ENCODE data around the gene FBXO34. TPM values are rescaled to one million over a fixed set of nuclear protein-coding genes. Genes with fewer than 3 reads are reported as not detected.
"Not testable (repeated sequence)": the region's sequence is repeated elsewhere in the genome, so short reads cannot be mapped to it uniquely, and the experiment has no call there.

The FBXO34 gene
- total RNA-seq, 1 donor from 2014 or later = 15.1 TPM

- DNase-seq (ENCODE audit: extremely low read depth, low read depth, low spot score) = no peak
Observed at GRCh38 chr14:55341781-55342180, 70.6 kb downstream of the FBXO34 start.

GRCh38 chr14:55344582-55345163, 73.5 kb downstream of the FBXO34 start:
- not testable (repeated sequence) for DNase-seq (ENCODE audit: extremely low read depth, low read depth, low spot score)

DNA sequence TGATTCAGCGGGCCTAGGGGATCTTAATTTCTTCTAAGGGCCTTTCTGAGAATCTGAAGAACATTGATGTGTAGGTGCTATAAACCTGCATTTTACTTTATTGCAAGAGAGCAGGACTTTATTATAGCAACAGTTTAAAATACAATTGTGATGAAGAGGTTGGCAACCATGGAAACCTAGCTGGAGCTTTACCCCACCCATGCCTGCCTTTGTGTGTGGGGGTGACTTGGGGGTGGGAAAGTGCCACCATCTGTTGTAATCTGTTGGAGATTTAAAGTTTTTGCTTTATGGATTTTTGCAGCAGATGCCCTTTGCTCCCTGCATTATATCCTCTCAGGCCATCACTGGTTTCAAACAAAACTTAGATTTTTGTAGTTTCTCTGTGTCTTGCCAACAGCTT, 75.8 kb downstream of the FBXO34 start:
- DNase-seq (ENCODE audit: extremely low read depth, low read depth, low spot score) = no peak

DNA sequence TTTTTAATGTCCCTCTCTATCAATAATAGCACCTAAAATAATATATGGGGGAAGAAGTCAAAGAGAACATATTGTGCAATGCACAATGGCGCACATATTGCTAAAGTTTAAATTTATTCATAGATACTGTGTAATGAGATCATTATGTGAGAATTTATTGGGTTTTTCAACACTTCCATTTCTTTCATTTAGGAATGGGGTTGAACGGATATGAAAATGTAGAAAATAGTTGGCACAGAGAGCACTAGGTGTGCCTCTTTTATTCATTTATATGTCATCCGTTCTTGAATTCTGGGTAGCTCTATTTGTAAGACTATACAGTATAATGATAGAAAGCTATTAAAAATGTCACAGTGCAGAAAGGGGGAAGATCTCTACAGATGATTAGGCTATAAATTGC, 76.5 kb downstream of the FBXO34 start:
- DNase-seq (ENCODE audit: extremely low read depth, low read depth, low spot score) = no peak

DNA sequence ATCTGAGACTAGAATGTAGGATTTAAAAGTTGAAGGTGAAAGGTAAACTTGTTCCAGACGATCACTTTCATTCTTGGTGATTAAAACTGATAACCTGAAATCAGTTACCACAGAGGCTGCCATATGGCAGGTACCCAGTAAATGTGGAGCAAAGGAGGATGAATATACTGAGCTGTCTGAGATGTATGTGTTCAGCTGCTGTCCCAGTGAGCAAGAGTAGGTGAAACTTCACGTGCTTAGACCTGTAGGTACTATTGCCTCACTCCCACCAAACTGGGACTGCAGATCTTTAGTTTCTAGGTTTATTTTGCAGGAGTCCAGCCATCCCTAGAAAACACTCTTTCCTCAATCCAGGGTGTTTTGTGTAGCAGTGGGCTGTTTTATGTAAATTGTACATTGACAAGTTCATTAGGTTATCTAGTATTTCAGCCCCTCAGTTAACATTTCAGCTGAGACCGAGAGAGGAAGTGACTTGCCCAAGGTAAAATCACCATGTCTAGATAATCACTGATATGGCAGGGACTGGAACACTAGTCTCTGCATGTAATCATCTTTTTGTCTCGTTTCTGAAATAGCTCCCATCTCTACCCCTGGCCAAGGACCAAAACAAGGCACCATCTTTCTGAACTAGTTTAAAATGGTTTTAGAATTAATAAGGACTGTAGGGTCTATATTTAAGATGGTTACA, 77.7 kb downstream of the FBXO34 start:
- DNase-seq (ENCODE audit: extremely low read depth, low read depth, low spot score) = no peak

DNA sequence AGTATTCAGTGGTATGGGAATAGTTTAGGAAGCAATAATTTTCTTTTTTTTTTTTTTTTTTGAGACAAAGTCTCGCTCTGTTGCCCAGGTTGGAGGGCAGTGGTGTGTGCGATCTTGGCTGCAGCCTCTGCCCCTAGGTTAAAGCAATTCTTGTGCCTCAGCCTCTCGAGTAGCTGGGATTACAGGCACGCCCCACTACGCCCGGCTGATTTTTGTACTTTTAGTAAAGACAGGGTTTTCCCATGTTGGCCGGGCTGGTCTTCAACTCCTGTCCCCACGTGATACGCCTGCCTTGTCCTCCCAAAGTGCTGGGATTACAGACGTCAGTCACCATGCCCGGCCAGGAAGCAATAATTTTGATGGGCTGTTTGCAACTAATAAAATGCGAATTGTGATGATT, 78.3 kb downstream of the FBXO34 start:
- DNase-seq (ENCODE audit: extremely low read depth, low read depth, low spot score) = no peak

DNA sequence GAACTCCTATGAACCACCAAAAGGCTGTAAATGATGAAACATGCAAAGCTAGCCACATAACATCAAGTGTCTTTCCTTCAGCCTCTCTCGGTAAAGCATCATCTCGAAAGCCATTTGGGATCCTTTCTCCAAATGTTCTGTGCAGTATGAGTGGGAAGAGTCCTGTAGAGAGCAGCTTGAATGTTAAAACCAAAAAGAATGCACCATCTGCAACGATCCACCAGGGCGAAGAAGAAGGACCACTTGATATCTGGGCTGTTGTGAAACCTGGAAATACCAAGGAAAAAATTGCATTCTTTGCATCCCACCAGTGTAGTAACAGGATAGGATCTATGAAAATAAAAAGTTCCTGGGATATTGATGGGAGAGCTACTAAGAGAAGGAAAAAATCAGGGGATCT, 79.2 kb downstream of the FBXO34 start:
- DNase-seq (ENCODE audit: extremely low read depth, low read depth, low spot score) = no peak

DNA sequence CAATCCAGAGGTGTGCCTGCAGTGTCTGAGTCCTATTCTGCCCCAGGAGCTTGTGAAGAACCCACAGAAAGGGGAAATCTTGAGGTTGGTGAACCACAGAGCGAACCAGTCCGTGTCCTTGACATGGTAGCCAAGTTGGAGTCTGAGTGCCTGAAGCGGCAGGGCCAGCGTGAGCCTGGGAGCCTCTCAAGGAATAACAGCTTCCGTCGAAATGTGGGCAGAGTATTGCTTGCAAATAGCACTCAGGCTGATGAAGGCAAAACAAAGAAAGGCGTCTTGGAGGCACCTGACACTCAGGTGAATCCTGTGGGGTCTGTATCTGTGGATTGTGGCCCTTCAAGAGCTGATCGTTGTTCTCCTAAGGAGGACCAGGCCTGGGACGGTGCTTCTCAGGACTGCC, 79.9 kb downstream of the FBXO34 start:
- no peak for DNase-seq (ENCODE audit: extremely low read depth, low read depth, low spot score)

DNA sequence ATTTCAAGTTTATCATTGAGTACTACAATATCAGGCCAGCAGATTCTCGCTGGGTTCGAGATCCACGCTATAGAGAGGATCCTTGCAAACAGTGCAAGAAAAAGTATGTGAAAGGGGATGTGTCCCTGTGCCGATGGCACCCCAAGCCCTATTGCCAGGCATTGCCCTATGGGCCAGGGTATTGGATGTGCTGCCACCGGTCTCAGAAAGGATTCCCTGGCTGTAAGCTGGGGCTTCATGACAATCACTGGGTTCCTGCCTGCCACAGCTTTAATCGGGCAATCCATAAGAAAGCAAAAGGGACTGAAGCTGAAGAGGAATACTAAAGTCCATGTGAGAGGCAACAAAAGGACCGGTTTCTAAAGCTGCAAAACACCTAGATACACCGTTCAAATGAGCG, 81.0 kb downstream of the FBXO34 start:
- DNase-seq (ENCODE audit: extremely low read depth, low read depth, low spot score) = no peak

- no peak for DNase-seq (ENCODE audit: extremely low read depth, low read depth, low spot score)
Observed at GRCh38 chr14:55353686-55354467, 82.7 kb downstream of the FBXO34 start.

GRCh38 chr14:55354500-55354899, 83.3 kb downstream of the FBXO34 start:
- peak; percentile 5 for DNase-seq (ENCODE audit: extremely low read depth, low read depth, low spot score)

DNA sequence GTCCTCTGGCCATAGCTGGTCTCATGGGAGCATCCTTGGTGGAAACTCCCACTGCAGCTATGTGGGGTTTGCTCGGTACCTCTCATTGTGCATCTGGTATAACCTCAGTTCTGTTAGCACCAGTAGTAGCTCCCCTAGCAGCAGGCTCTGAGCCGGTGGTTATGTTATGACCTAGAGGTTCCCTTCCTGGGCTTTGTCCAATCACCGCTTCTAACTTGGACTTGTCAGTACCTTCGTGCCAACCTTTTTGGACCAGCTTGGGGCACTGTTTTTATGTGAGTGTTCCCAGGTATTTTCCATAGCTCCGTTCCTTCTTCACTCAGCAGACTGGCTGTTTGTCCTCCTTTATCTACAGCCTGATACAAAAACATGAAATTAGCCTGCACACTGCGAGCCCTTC, 84.7 kb downstream of the FBXO34 start:
- DNase-seq (ENCODE audit: extremely low read depth, low read depth, low spot score) = no peak

DNA sequence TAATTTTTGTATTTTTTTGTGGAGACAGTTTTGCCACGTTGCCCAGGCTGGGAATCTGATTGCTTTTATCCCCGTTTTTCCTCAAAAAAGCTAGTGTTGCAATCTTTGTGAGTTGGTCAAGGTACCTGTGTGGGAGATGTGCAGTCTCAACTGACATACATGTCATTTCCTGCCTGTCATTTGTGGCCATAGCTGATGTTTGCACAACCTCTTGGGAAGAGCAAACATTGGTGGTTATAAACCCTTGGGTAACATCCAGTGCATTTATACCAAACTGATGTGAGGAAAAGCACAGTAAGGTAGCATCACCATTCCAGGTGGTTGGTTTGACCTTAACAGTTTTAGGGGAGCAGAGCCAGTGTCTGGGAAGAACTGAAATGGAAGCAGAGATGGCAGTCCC, 85.7 kb downstream of the FBXO34 start:
- DNase-seq (ENCODE audit: extremely low read depth, low read depth, low spot score) = no peak

GRCh38 chr14:55359307-55359706, 88.1 kb downstream of the FBXO34 start:
- no peak for DNase-seq (ENCODE audit: extremely low read depth, low read depth, low spot score)

- DNase-seq (ENCODE audit: extremely low read depth, low read depth, low spot score) = no peak
Observed at GRCh38 chr14:55361190-55361589, 90.0 kb downstream of the FBXO34 start.

GRCh38 chr14:55366271-55366670, 95.0 kb downstream of the FBXO34 start:
- no peak for DNase-seq (ENCODE audit: extremely low read depth, low read depth, low spot score)

DNA sequence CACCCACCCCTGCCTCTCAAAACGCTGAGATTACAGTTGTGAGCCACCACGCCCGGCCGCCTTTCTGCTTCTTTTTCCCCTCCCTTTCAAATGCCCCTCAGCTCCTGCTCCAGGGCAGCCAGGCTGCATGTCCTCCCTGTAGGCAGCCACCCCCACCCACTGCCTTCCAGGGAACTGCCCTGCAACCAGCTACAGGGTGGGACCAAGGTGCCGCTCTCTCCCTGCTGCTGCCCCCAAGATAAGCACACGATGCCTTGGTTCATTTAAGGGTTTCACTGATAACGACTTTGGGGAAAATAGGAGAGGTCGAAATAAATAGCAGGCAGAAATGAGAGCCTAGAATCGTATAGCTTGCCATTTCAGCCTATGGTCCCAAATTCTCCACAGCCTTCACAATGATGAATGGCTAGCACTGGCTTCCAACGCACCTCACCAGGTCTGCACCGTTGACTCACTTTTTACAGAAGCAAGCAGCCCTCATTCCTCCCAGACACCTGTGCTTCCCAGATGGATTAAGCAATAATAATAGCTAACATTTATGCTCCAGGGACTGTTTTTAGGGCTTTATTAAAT, 99.7 kb downstream of the FBXO34 start:
- DNase-seq (ENCODE audit: extremely low read depth, low read depth, low spot score) = no peak

DNA sequence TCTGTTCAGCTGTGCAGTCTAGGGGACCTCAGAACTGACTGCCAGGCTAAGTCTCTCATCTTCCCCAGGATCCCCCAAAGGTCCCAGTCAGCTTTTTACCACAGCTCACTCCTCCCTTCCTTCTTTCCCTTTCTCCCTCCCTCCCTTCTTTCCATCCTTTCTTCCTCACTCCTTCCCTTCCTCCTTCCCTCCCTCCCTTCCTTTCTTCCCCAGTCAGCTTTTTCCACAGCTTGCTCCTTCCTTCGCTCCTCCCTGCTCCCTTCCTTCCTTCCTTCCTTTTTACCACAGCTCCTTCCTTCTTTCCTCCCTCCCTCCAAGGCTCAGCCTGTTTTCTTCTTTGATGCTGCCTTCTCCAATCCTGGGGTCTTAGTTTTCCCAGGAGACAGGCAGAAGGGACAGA, 101.2 kb downstream of the FBXO34 start:
- no peak for DNase-seq (ENCODE audit: extremely low read depth, low read depth, low spot score)

GRCh38 chr14:55372825-55373224, 101.6 kb downstream of the FBXO34 start:
- DNase-seq (ENCODE audit: extremely low read depth, low read depth, low spot score) = no peak

DNA sequence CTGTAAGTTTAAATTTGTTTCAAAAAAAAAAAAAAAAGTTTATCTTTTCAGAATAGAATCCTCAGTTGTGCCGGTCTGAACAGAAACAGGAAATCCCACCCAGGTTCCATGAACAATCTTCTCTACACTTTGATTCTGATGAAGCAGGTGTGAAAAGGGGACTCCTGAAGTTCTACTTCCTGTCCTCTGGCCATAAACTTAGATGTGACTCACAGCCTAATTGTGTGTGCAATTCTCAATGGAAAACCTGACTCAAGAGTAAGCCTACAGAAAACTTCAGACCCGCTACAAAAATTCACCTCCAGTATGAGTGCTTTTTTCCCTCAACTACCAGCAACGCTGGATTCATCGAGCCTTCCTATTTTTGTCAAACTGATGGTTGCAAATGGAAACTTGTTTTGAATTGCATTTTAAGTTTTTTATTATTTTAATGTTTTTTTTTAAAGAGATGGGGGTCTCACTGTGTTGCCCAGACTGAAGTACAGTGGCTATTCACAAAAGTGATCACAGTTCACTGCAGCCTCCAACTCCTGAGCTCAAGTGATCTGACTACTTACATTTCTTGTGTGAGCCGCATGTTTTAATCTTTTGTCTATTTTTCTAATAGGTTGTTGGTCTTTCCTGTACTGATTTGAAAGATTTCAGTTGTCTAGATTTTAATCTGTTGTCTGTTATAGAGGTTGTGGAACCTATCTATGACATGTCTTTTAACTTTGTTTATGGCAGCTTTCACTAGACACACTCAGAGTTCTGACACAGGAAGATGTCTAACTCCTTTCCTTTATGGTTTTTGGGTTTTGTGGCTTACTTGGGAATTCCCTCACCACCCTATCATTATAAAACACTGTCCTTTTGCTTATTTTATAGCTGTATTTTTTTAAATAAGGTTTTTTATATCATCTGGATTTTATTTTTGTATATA, 102.8 kb downstream of the FBXO34 start:
- DNase-seq (ENCODE audit: extremely low read depth, low read depth, low spot score) = peak; percentile 14

DNA sequence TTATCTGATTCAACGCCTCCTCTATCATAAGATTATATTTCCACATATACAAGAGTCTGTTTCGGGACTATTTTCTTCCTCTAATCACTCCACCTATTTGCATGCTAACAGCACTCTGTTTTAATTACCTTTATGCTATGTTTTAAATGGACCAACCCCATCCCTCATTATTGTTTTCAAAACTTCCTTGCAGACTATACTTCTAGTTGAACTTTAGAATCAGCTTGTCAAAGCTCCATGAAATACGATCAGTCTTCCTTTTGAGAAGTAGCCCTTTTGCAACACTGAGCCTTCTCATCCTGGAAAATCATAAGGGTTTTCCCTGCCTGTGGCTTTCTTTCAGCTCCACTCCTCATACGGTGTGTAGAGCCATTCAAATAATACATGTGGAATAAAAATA, 103.5 kb downstream of the FBXO34 start:
- DNase-seq (ENCODE audit: extremely low read depth, low read depth, low spot score) = no peak
